BJ (cell line): Measurements from ENCODE around the gene XPO6. TPM values are rescaled to one million over a fixed set of nuclear protein-coding genes. Genes with fewer than 3 reads are reported as not detected.
"Not testable (repeated sequence)": the region's sequence is repeated elsewhere in the genome, so short reads cannot be mapped to it uniquely, and the experiment has no call there.

Experiments used
- CTCF ChIA-PET: fragments of 350-600 bp; formaldehyde crosslinking; extraction: SDS; loops from one replicate; lab custom pipeline; 2021; ENCODE audit warnings: antibody characterized with exemption, inconsistent platforms; lab: Yijun Ruan, JAX
- POLR2A ChIA-PET: fragments of 300-600 bp; sonication (Branson Sonifier 250); formaldehyde crosslinking; extraction: SDS; loops from one replicate; lab custom pipeline; 2021; ENCODE audit warnings: antibody characterized with exemption; lab: Charles Lee
- DNase-seq: peaks from one replicate; pipeline ENCODE4 v3.0.0-alpha.2; 2011; ENCODE audit warnings: low read depth
- H3K27me3 ChIP-seq: 2 replicates; pipeline ENCODE4 v1.6.0; 2011; ENCODE audit warnings: low read length; ENCODE audit not compliant: control insufficient read depth, insufficient read depth
- H3K36me3 ChIP-seq: 2 replicates; pipeline ENCODE4 v1.5.1; 2011; ENCODE audit warnings: low read length; ENCODE audit not compliant: control insufficient read depth, insufficient read depth
- H3K4me3 ChIP-seq: 2 replicates; pipeline ENCODE4 v1.5.1; 2011; ENCODE audit warnings: low read depth, mild to moderate bottlenecking, control low read depth, low read length
- polyA plus RNA-seq: library from polyadenylated mRNA; depleted of rRNA; stranded (reverse); fragments of >200 nt; gene quantifications from 2 replicates; pipeline ENCODE4 v1.2.3, GENCODE V29; 2011
- TF ChIP-seq, protein P1 (sequence below): IDR thresholded peaks from 2 replicates; pipeline ENCODE4 v1.5.1; 2011; ENCODE audit warnings: low read depth, mild to moderate bottlenecking, control low read depth, inconsistent platforms, low read length, moderate library complexity; ENCODE audit not compliant: insufficient read depth

Gene XPO6
- polyA plus RNA-seq, 1 experiment, result 239 TPM

DNA sequence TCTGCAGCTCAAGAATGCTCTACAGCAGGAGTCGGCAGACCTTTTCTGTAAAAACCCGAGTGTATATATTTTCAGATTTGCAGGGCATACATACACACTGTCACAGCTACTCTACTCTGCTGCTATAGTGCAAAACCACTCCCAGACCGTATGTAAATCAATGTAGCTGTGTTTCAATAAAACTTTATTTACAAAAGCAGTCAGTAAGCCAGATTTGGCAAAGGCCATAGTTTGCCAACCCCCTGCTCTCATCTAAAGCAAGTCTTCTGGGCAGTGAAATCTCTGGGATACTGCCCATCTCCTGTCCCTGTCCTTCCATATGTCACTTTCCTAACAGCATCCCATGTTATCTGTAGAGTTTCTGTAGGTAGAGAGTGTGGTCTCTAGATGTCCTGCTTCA is 91.0 kb downstream of the XPO6 start:
- ChIA-PET CTCF (interaction anchor here (2.9 kb wide), 1 partner anchor 97 kb away, joined by 7 read pairs; no protein-coding TSS in a partner anchor), POLR2A (no interaction called here)
- no peak overlapping the region for H3K4me3 ChIP-seq
- no peaks in the 10 kb centered on the region for H3K27me3 ChIP-seq
- TF ChIP-seq, protein P1, sequence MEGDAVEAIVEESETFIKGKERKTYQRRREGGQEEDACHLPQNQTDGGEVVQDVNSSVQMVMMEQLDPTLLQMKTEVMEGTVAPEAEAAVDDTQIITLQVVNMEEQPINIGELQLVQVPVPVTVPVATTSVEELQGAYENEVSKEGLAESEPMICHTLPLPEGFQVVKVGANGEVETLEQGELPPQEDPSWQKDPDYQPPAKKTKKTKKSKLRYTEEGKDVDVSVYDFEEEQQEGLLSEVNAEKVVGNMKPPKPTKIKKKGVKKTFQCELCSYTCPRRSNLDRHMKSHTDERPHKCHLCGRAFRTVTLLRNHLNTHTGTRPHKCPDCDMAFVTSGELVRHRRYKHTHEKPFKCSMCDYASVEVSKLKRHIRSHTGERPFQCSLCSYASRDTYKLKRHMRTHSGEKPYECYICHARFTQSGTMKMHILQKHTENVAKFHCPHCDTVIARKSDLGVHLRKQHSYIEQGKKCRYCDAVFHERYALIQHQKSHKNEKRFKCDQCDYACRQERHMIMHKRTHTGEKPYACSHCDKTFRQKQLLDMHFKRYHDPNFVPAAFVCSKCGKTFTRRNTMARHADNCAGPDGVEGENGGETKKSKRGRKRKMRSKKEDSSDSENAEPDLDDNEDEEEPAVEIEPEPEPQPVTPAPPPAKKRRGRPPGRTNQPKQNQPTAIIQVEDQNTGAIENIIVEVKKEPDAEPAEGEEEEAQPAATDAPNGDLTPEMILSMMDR, result no peak
- DNase-seq, result no peak
- H3K36me3 ChIP-seq, result peaks cover 27% of the 10 kb centered on the region

DNA sequence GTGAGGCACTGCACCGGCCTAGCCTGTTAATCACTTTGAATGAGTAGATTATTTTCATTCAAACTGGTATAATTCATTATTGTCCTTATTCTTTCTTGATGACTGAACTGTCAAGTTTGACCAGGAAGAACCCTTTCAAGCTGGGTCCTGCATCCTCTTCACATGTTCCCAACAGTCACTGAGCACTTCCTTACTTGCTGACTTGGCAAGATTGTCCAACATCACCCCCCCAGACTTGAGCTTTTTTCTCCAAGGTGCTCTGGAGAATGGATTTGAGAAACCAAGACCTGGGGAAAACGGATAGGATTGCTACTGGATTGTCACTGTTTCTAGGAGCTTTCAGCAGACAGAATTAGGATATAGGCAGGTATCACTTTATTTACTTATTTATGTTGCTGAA is 93.1 kb downstream of the XPO6 start:
- Histone ChIP-seq H3K36me3 (peaks cover 24% of the 10 kb centered on the region), H3K27me3 (no peaks in the 10 kb centered on the region), H3K4me3 (no peak overlapping the region)
- ChIA-PET CTCF (interaction anchor here (2.9 kb wide), 1 partner anchor 100 kb away, joined by 7 read pairs; no protein-coding TSS in a partner anchor), POLR2A (no interaction called here)
- no peak for DNase-seq
- TF ChIP-seq, protein P1, result no peak

DNA sequence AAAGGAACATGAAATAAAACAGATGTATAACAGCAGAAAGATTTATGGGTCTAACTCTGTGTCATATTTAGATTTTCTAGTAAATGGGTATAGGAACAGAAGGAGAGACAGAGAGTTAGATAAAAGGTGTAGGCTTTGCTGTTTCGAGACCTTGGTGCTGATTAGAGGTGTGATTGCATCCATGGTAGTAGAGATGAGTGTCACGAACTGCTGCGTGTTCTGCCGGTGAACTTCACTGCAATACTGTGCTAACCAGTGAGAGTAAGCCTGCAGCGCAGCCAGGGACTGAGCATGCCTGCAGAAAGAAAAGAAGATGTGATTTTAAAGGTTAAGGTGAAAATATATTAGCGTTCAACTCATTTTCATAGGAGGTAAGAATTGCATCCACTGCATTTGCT is 94.6 kb downstream of the XPO6 start:
- CTCF ChIA-PET, result interaction anchor here (1.0 kb wide), 1 partner anchor 13 kb away, joined by 3 read pairs; no protein-coding TSS in a partner anchor
- H3K4me3 ChIP-seq, result no peak overlapping the region
- no peaks in the 10 kb centered on the region for H3K27me3 ChIP-seq
- no peak for DNase-seq
- TF ChIP-seq, protein P1, result no peak
- POLR2A ChIA-PET, result no interaction called here
- peaks cover 24% of the 10 kb centered on the region for H3K36me3 ChIP-seq

DNA sequence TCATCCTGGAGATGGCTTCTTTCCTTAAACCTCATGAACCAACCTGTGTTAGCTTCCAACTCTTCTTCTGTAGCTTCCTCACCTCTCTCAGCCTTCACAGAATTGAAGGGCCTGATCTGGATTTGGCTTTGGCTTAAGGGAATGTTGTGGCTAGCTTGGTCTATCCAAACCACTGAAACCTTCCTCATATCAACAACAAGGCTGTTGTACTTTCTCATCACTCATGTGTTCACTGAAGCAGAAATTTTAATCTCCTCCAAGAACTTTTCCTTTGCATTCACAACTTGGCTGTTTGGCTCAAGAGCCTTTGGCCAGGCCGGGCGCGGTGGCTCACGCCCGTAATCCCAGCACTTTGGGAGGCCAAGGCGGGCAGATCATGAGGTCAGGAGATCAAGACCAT is 95.9 kb downstream of the XPO6 start:
- CTCF ChIA-PET, result interaction anchor here (1.9 kb wide), 1 partner anchor 16 kb away, joined by 9 read pairs; no protein-coding TSS in a partner anchor
- POLR2A ChIA-PET, H3K4me3 ChIP-seq, DNase-seq, H3K27me3 ChIP-seq: not testable (repeated sequence)
- peaks cover 27% of the 10 kb centered on the region for H3K36me3 ChIP-seq

DNA sequence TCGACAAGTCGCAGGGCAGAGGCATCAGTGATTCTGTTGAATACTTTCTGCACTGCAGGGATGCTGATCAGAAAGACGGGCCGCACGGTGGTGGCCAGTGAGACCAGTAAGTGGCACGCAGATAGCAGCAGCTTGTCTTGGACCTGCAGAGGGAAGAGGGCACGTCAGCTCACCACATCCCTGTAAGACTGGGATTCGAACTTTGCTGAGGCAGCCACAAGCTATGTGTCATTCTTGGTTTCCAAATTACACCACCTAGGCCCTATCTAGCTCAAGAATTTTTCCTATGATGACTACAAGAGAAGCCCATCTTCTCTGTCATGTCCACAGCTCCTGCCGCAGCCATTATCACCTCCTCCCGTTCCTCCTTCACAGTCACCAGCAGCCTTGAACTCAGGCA is 98.9 kb downstream of the XPO6 start:
- TF ChIP-seq, protein P1, result no peak
- no peak overlapping the region for H3K4me3 ChIP-seq
- peaks cover 31% of the 10 kb centered on the region for H3K36me3 ChIP-seq
- no peak for DNase-seq
- POLR2A ChIA-PET, result no interaction called here
- CTCF ChIA-PET, result interaction anchor here (0.6 to 1.0 kb wide), 3 partner anchors 13 to 105 kb away, joined by 3 read pairs; no protein-coding TSS in a partner anchor
- no peaks in the 10 kb centered on the region for H3K27me3 ChIP-seq

DNA sequence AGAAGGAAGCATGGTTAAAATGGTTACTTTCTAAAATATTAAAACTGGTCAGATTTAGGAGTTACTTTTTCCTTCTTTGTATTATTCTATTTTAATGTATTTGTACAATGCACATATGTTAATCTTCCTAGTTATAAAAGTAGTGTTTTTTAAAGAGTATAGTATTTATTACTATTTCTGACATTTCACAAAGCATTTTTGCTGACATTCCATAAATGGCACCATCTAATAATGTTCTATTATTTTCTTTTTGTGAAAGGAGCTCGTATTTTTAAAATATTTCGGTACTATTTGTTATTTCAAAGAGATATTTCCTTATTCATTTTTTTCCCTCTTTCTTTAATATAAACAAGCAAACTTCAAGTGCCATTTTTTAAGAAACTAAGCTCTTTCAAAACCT is 100.8 kb downstream of the XPO6 start:
- ChIA-PET POLR2A (no interaction called here), CTCF (no interaction called here)
- DNase-seq, result no peak
- H3K36me3 ChIP-seq, result peaks cover 39% of the 10 kb centered on the region
- no peak overlapping the region for H3K4me3 ChIP-seq
- H3K27me3 ChIP-seq, result no peaks in the 10 kb centered on the region
- TF ChIP-seq, protein P1, result no peak
